HG03521 (cell line): ENCODE measurements around the gene ADGRD2.

Experiments used
- ATAC-seq: cut with Tn5 transposase; IDR thresholded peaks from one replicate; pipeline ENCODE4 v1.9.1; 2021; ENCODE audit warnings: mild to moderate bottlenecking, moderate library complexity; ENCODE audit not compliant: unreplicated experiment

The ADGRD2 gene

GRCh38 chr9:124477648-124478285 is 27.5 kb downstream of the ADGRD2 start:
- ATAC-seq, result no peak

DNA sequence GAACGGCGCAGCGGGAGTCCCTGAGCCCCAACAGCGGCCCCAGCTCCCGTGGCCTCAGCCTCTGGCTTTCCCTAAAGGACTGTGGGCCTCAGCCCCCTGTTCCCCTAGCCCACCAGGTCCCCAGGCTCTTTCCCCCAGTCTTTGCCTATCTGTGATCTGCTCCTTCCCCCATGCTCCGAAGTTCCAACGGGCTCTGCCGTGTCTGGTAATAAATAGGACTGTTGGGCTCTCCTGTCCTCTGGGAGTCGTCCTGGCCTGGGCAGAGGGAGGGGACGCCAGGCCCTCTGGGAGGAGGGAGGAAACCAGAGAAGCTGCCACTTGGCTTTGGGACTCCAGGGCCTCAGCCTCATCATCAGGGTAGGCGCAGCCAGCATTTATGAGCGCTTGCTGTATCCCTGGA is 28.1 kb downstream of the ADGRD2 start:
- ATAC-seq, result no peak

DNA sequence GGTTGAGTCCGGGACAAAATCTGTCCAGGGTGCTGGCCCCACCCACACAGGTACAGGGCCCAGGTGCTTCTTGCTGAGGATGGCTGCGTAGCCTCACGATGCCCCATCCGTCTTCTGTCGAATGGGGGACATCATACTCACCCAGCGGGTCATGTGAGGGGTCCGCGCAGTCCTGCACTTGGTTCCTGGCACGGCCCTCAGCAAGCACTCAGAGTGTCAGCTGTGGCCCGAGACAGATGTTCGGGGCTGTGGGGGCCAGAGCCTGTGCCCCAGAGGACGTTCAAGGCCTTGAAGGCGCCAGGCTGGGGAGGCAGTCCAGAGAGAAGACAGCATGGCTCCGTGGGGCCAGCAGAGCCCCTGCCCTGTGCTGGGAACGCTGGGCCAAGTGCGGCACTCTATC is 29.1 kb downstream of the ADGRD2 start:
- no peak for ATAC-seq

GRCh38 chr9:124479947-124480620 is 29.8 kb downstream of the ADGRD2 start:
- ATAC-seq, result no peak

DNA sequence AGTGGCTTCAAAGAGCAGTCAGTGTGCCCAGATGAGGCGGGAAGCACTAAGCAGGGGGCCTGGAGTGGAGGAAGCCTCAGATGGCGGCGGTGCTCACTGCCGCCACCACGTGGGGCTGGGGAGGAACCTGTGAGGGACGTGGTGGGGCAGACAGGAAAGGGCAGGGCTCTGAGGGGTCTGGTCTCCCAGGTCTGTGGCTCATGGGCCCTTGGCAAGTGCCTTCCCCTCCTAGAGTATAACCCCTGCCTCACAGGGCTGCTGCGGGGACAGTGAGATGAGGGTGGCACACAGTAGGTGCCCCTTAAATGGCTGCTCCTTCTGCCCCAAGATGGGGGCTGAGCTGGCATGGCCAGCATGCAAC is 30.4 kb downstream of the ADGRD2 start:
- ATAC-seq, result no peak

DNA sequence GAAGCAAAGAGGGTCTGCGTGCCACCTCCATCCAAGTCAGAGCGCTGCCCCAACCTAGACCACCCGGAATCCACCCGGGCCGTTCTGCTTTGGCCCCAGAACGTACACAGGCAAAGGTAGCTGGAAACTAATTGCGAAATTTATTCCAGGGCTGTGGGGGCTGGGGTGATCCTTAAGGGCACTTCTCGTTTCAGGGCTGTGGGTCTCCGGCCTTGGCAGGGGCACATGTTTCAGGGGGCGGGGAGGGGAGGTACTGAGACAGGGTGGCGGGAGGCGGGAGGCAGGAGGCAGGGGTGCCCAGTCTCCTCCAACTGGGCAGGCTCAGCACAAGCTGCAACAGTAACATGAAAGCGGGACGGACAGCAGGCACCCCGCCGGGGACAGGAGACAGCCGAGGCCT is 30.9 kb downstream of the ADGRD2 start:
- no peak for ATAC-seq

- ATAC-seq, result no peak
Observed at GRCh38 chr9:124482431-124483031, 32.3 kb downstream of the ADGRD2 start.

DNA sequence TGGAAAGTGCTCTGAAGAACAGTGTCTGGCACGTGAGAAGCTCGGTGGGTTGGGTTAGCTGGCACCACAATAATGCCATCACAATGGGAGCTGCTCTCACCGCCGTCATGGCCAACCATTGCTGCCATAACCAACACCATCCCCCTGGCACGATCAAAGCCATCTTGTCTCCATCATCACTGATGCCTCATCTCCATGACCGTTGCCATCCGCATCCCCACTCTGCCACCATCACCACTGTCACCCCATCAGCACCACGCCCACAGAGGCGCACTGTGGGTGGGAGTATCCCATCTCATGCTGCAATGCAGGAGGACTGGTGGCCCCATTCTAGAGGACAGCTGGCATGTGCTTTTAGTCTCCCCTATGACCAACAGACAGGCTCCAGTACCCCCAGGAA is 33.2 kb downstream of the ADGRD2 start:
- ATAC-seq, result no peak

DNA sequence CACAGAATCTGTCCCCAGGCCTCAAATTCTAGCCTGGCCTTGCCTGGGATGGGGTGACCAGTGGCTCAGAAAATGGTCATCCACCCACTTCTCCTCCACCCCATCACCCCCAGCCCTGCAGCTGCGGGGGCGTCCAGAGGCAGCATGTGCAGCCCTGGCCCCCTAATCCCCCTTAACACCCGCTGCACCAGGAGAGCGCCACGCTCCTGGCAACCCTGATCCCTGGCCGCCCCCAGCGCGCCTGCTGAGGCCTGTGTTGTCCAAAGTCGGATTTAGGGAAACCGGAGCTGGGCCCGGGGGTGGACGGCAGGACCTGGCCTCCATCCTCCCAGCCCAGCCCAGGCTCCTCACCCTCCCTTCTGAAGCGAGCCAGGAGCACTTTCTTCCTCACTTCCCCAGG is 35.0 kb downstream of the ADGRD2 start:
- ATAC-seq, result no peak

DNA sequence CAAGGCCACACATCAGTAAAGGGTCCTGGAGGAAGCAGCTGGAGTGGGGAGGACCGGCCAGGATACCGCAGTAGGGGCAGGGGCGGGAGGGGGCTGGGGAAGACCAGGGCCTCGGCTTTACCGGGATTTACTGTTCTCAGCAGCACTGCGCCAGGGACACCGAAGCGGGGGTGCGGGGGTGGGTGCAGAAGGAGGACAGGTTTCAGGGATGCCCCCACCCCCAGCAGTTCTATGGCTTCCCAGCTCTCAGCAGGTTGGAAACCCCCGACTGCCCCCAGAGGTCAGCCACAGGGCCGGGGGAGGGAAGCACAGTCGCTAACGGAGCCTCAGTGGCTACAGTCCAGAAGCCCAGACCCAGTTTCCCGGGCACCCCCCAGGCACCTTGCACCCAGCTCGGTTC is 35.7 kb downstream of the ADGRD2 start:
- ATAC-seq, result no peak

GRCh38 chr9:124486778-124487259 is 36.6 kb downstream of the ADGRD2 start:
- no peak for ATAC-seq

- no peak for ATAC-seq
Observed at GRCh38 chr9:124487260-124488182, 37.3 kb downstream of the ADGRD2 start.

DNA sequence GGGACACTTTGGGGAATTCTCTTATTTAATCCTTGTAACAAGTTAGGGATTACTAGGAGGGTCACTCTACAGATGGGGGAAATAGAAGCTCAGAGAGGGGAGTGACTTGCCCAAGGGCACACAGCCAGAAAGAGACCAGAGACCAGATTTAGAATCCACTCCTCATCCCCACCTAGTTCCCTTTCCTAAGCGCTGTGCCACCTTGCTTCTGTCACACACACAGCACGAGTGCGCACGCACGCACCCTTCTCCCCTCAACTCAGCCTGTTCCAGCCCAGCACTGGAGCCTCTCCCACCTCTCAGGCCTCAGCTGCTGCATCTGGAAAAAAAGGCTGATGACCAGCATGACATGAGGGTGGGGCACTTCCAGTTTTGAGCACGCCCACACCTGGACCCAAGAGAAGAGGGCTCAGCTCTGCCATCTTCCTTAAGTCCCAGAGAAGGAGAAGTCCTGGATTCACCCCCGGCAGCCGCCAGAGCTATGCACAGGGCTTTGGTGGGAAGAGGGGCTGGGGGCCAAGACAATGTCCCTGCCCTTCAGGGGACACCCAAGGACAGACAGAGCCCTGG is 38.5 kb downstream of the ADGRD2 start:
- no peak for ATAC-seq

- ATAC-seq, result no peak
Observed at GRCh38 chr9:124489222-124489621, 39.0 kb downstream of the ADGRD2 start.

DNA sequence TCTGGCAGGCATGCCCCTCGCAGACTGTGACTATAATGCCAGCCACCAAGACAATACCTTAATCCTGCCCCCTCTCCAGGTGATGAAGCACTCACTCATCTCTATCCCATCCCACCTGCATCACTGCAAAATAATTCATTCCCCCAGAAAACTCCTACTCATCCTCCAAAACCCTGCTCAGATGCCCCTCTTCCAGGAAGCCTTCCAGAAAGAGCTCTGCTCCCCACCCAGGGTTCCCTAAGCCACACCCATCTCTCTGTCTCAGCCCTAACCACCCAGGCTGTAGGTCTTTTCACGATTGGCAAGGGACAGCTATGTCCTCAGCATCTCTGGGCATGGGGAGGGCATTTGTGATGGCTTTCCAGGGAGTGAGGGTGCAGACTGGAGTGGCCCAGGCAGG is 39.8 kb downstream of the ADGRD2 start:
- ATAC-seq, result no peak

DNA sequence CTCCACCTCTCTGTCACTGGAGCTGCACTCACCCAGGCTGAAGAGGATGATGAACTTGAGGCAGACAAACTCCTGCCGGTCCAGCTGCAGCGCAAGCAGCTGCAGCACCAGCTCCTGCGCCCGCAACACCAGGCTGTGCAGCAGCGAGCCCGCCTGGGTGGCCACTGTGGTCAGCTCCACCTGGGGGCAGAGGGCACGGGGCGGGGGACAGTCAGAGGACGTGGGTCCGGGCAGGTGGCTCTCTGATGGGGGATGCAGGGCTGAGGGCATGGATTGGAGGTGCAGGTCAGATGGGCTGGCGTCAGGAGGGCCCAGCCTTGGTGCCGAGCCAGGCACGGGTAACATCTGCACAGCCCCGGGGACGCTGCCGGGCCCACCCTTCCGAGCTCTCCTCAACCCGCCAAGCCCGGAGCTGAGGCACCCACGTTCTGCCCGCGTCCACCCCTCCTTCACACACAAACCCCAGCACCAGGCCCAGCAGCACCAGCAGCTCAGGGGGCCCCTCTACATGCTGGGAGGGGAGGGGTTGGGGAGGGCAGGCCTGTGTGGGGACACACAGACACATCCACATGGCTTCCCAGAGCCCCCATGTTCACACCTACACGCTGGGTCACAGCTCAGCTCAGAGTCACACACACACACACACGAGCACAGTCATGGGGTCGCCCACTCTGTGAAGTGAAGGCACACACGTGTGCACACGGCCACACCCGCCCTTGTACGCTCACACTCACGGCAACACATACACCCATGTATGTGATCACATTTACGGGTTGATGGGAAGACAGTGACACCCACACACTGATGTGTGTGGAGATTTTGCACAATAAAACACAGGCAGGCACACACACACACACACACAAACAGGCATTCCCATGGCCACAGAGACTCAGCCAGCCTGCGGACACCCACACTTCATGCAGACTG is 41.1 kb downstream of the ADGRD2 start:
- ATAC-seq, result no peak

GRCh38 chr9:124492818-124493217 is 42.6 kb downstream of the ADGRD2 start:
- ATAC-seq, result no peak

GRCh38 chr9:124493218-124493617 is 43.0 kb downstream of the ADGRD2 start:
- ATAC-seq, result no peak

DNA sequence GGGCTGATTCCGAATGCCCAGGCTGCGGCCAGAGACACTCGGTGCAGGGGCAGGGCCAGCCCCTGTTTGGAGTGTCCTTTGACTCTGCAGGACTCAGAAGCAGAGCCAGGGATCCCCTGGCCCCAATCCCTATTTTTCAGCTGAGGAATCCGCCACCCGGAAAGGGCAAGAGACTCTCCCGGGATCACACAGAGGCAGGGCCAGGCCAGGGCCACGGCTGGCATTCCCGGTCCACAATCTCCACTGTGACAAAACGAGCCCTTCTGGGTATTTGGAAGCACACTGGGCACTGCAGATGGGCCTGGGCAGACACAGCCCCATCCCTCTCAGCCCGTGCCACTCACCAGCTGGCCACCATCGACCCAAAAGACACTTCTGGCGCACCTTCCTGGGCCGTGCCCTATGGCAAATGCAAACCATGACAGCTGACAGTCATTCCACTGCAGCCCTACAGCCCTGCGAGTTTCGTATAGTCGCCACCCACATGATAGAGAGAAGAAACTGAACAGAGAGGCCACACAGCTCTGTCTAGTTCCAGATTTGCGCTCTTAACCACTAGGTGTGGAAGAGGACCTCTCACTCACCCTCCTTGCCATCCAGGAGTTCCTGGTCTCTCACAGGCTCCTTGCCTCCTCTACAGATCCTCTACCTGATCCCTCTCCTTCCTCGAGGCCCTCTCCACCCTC is 43.7 kb downstream of the ADGRD2 start:
- no peak for ATAC-seq
